ENCODE results near the gene PLCB4.

DNA sequence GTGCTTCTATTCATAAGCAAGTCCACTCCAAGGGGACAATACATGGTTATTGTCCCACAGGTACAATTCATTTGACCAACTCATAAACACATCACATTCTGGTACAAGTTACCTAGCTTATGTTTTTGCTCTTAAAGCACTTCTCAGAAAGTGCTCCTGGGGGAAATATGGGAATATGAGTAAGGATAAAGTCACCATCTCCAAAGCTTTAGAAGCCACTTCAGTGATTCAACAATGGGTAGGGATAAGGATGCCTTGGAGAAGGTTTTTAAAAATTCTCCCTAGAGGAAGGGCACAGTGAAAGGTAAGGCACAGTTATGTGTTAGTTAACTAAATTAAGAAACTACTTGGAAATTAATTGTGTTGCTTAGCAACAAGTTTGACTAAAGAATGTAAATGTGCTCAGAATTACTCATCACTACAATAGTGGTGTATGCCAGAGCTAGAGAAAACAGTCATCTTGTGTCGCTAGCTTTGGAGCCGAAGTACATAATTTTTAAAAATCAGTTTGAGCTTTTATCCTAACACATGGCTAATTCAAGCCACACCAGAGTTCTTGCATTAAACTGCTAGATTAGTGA lies 406.0 kb downstream of the PLCB4 start:
- TF ChIP-seq CTCF (IDR thresholded peaks at IDR 0.05) (no peak), POLR2A (IDR thresholded peaks at IDR 0.05) (no peak)
